Measurements from ENCODE around the gene PCSK7. TPM values are rescaled to one million over a fixed set of nuclear protein-coding genes. Genes with fewer than 3 reads are reported as not detected.

PCSK7 gene
- total and polyA plus RNA-seq, 2 of the 8 experiments (the other 6 are each of a cell fraction or from before 2014, with no cell fraction given): 23.4 to 38.5 TPM

DNA sequence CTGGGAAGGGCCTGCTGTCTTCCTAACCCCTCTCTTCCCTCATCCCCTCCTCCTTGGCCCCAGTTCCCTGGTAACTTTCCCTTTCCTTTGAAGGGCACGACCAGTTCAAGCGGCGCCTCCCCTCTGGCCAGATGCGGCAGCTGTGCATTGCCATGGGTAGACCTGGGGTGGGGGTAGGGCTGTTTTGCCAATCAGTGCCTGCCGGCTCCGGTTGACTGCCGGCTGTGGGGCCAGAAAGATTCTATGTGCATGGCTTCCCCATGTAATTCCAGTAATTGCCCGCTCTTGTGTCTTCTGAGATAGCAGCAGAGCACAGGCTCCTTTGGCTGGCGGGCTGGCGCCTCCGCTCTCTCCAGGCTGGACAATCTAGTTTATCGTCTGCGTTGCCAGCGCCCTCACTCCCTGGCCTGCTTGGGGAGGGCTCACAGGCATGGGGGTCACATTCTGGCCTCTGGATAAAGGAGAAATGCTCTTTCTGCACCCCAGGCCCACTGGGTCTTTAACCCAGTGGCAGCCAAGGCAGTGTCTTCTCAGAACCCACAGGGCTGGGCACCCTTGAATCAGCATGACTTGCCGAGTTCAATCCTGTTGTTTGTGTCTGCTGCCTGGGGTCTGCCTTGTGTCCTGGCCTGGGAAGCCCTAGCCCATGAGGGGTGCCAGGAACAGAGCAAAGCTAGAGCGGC lies 43.9 kb downstream of the PCSK7 start:
- no peak overlapping the region for H2BK15ac ChIP-seq (ENCODE audit: low read length)
- H2BK120ac ChIP-seq (replicated peaks; ENCODE audit: low read depth, low read length): no peak overlapping the region
- POLR2A ChIA-PET (ENCODE audit: partially characterized antibody): interaction anchor here (1.5 to 12.6 kb wide), 2 partner anchors 14 to 35 kb away, joined by 4 to 153 read pairs; partner anchors contain the start of gene TAGLN
- no peak overlapping the region for H4K5ac ChIP-seq (ENCODE audit: insufficient read length, low read depth, low read length)
- no peak for DNase-seq (ENCODE audit: low read depth in 1 of 2, low spot score in 2 of 2)
- no peaks in the 10 kb centered on the region for H3K4me1 ChIP-seq (replicated peaks in 1 of 4; ENCODE audit: control insufficient read depth in 3 of 4, insufficient read depth in 4 of 4, low read length in 3 of 4)
- no peak overlapping the region for H3K23ac ChIP-seq (ENCODE audit: insufficient read length)
- H2BK5ac ChIP-seq (ENCODE audit: low read depth, low read length): no peak overlapping the region
- H3K79me1 ChIP-seq (ENCODE audit: low read depth, low read length): no peaks in the 10 kb centered on the region
- no peak overlapping the region for H3K14ac ChIP-seq (ENCODE audit: insufficient read length)
- H3K27me3 ChIP-seq (replicated peaks in 1 of 4; ENCODE audit: control insufficient read depth in 3 of 4, extremely low read depth in 1 of 4, insufficient read depth in 3 of 4, low read length in 3 of 4): no peaks in the 10 kb centered on the region
- no peak overlapping the region for H3K4ac ChIP-seq (replicated peaks; ENCODE audit: insufficient read length, low read depth, low read length)
- H3K9me3 ChIP-seq (ENCODE audit: insufficient read depth in 2 of 2, low read depth in 1 of 2, low read length in 1 of 2): no peaks in the 10 kb centered on the region
- peak overlapping the region; percentile 51; the same call in 1 of the 2 replicates for H4K8ac ChIP-seq (ENCODE audit: extremely low read depth, insufficient read depth, low read length)
- no peaks in the 10 kb centered on the region for H3K79me2 ChIP-seq (ENCODE audit: control insufficient read depth in 1 of 2, insufficient read depth in 2 of 2, low read length in 2 of 2)
- H3K27ac ChIP-seq (ENCODE audit: low read depth, low read length): no peak overlapping the region
- H3K4me3 ChIP-seq (ENCODE audit: extremely low read depth in 1 of 4, insufficient read depth in 2 of 4, low read depth in 3 of 4, low read length in 4 of 4): no peak overlapping the region
- no peaks in the 10 kb centered on the region for H3K23me2 ChIP-seq (ENCODE audit: low read depth, low read length)
- H2BK20ac ChIP-seq (ENCODE audit: low read length): no peak overlapping the region
- H2AK5ac ChIP-seq (ENCODE audit: low read depth, low read length): no peak overlapping the region
- H3K56ac ChIP-seq (replicated peaks; ENCODE audit: insufficient read length, low read depth, low read length): no peak overlapping the region
- no peak overlapping the region for H3K18ac ChIP-seq (ENCODE audit: extremely low read depth, low read length)
- no peak overlapping the region for H3K4me2 ChIP-seq (ENCODE audit: insufficient read depth in 1 of 2, low read depth in 2 of 2, low read length in 2 of 2)
- H2BK12ac ChIP-seq (ENCODE audit: low read depth, low read length): no peak overlapping the region
- 95% methylated on average over 16 of the region's 16 CpGs; no CpG with 5 or more reads in 1 of the 2 experiments for WGBS, 2 experiments (ENCODE audit: extremely low coverage in 1 of 2, insufficient coverage in 1 of 2, insufficient read length in 1 of 2, insufficient replicate concordance in 2 of 2, low coverage in 1 of 2, low lambda C conversion rate in 2 of 2, missing lambda C conversion rate in 1 of 2)
- H4K20me1 ChIP-seq (replicated peaks in 1 of 2; ENCODE audit: control insufficient read depth in 1 of 2, insufficient read depth in 2 of 2, low read length in 2 of 2): peaks cover 0 to 2% of the 10 kb centered on the region in 2 experiments
- no peak overlapping the region for H2AFZ ChIP-seq (ENCODE audit: low read length)
- no peak overlapping the region for H4K91ac ChIP-seq (replicated peaks; ENCODE audit: insufficient read length, low read length)
- peaks cover 0 to 11% (median 3%) of the 10 kb centered on the region in 4 experiments; a peak in 3 of 8 replicates for H3K36me3 ChIP-seq (ENCODE audit: control insufficient read depth in 2 of 4, insufficient read depth in 4 of 4, low read length in 3 of 4)
- no peak overlapping the region for H3K9ac ChIP-seq (replicated peaks in 1 of 4; ENCODE audit: extremely low read depth in 1 of 4, low read depth in 3 of 4, low read length in 3 of 4)
- CTCF ChIA-PET (ENCODE audit: partially characterized antibody): interaction anchor here (13.4 to 18.7 kb wide), 3 partner anchors 11 to 36 kb away, joined by 249 to 449 read pairs (median 359); partner anchors contain the start of genes PCSK7, RNF214 and TAGLN
- no peak for FAIRE-seq
- no peak for TF ChIP-seq SUZ12 (IDR thresholded peaks at IDR 0.05; ENCODE audit: low read length)
- TF ChIP-seq BRCA1 (IDR thresholded peaks at IDR 0.05; ENCODE audit: low read depth, low read length): no peak
- no peak for TF ChIP-seq FOSL1 (IDR thresholded peaks at IDR 0.05; ENCODE audit: insufficient read depth, low read depth, low read length)
- no peak for TF ChIP-seq CHD1 (IDR thresholded peaks at IDR 0.05; ENCODE audit: low read depth, low read length)
- no peak for TF ChIP-seq SIN3A (conservative IDR thresholded peaks at IDR 0.05 in 1 of 2, IDR thresholded peaks at IDR 0.05 in 1 of 2; ENCODE audit: low read depth in 1 of 2, low read length in 2 of 2)
- no peak for TF ChIP-seq BCL11A (IDR thresholded peaks at IDR 0.05; ENCODE audit: low read depth in 2 of 2, low read length in 2 of 2)
- no peak for TF ChIP-seq RAD21 (IDR thresholded peaks at IDR 0.05 in 1 of 2, conservative IDR thresholded peaks at IDR 0.05 in 1 of 2; ENCODE audit: low read depth in 2 of 2, low read length in 2 of 2)
- TF ChIP-seq GTF2F1 (IDR thresholded peaks at IDR 0.05; ENCODE audit: borderline replicate concordance, low read depth, low read length): no peak
- no peak for TF ChIP-seq PHF8 (conservative IDR thresholded peaks at IDR 0.05; ENCODE audit: low read depth, low read length)
- TF ChIP-seq EGR1 (IDR thresholded peaks at IDR 0.05; ENCODE audit: borderline replicate concordance, low read depth, low read length): no peak
- TF ChIP-seq, protein P1, sequence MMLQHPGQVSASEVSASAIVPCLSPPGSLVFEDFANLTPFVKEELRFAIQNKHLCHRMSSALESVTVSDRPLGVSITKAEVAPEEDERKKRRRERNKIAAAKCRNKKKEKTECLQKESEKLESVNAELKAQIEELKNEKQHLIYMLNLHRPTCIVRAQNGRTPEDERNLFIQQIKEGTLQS (IDR thresholded peaks at IDR 0.05; ENCODE audit: insufficient read depth, low read depth, low read length): no peak

Measured in H1 (cell line).